ENCODE data around the gene PPP1R2.

DNA sequence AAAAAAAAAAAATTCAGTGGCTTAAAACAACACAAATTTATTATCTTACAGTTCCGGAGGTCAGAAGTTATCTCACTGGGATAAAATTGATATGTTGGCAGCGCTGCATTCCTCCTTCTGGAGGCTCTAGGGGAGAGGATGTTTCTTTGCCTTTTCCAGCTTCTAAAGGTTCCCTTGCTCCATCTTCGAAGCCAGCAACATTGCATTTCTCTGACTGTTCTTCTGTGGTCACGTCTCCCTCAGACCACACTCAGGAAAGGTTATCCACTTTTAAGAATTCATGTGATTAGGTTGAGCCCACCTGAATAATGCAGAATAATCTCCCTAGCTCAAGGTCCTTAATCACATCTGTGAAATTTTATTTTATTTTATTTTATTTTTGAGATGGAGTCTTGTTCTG lies 76.9 kb downstream of the PPP1R2 start:
- TF ChIP-seq, protein P1, sequence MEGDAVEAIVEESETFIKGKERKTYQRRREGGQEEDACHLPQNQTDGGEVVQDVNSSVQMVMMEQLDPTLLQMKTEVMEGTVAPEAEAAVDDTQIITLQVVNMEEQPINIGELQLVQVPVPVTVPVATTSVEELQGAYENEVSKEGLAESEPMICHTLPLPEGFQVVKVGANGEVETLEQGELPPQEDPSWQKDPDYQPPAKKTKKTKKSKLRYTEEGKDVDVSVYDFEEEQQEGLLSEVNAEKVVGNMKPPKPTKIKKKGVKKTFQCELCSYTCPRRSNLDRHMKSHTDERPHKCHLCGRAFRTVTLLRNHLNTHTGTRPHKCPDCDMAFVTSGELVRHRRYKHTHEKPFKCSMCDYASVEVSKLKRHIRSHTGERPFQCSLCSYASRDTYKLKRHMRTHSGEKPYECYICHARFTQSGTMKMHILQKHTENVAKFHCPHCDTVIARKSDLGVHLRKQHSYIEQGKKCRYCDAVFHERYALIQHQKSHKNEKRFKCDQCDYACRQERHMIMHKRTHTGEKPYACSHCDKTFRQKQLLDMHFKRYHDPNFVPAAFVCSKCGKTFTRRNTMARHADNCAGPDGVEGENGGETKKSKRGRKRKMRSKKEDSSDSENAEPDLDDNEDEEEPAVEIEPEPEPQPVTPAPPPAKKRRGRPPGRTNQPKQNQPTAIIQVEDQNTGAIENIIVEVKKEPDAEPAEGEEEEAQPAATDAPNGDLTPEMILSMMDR (IDR thresholded peaks at IDR 0.05; ENCODE audit: low read depth, low read length, poor library complexity, severe bottlenecking): no peak
- TF ChIP-seq EZH2phosphoT487 (IDR thresholded peaks at IDR 0.05; ENCODE audit: borderline replicate concordance, low read length): no peak
